ENCODE data around the gene CLIC1.

- TF ChIP-seq EZH2 (IDR thresholded peaks at IDR 0.05) (no peak), CTCF (IDR thresholded peaks at IDR 0.05) (no peak), EZH2phosphoT487 (IDR thresholded peaks at IDR 0.05) (no peak)
Measured at GRCh38 chr6:31713991-31714684, 22.2 kb downstream of the CLIC1 start.

Measured in neural progenitor cell (in vitro differentiated cells).